NCI-H1092 (cell line): ENCODE measurements around the gene BEND3.
"Not testable (repeated sequence)": the region's sequence is repeated elsewhere in the genome, so short reads cannot be mapped to it uniquely, and the experiment has no call there.

Source experiments
- DNase-seq: peaks from one replicate; lab custom pipeline; 2025; lab: John Stamatoyannopoulos, UW

Gene BEND3

DNA sequence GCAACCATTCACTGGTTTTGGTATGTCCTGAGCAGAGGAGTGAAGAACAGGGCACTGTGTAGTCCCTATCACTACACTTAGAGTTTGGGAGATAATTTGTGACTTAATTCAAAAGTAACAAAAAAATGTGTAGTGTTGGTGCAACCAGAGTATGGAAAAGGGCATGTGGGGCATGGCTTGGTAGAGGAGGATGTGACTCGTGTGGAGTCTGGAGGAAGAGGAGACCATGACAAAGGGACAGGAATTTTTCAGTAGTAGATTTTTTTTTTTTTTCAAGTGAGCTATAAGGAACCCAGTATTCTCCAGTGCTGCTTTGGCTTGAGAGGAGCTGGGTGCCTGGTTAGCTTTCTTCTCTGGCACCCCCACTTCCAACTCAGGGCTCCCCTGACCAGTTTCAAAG, 82.2 kb downstream of the BEND3 start:
- DNase-seq: no peak

DNA sequence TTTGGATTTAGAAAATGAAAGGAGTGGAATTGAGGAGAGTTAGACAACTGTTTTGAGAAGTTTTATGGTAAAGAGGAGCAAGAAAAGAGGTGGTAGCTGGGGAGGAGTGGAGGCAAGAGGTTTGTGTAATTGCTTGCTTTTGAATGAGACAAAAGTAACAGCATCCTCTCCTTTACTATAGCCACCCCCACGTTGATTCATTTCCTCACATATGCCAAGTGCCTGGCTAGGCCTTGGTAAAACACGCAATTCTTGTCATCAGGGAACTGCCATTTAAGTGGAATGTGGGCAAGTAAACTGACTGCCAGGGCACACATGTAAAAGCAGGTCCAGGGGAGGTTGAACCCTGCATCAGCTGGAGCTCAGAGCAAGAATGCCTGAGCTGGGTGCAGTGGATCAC, 83.3 kb downstream of the BEND3 start:
- DNase-seq: no peak

DNA sequence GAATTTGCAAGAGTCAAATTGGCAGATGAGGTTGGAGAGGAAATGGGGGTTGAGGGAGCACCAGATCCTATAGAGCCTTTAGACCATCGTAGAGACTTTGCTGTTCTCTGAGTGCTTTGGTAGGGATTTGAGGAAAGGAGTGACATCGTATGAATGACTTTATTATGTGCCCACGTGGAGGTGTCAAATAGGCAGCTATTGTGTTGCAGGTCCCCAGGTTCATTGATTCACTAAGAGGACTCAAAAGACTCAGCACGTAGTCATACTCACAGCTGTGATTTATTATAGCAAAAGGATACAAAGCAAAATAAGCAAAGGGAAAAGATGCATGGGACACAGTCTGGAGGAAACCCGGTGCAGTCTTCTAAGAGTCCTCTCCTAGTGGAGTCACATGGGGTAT, 85.2 kb downstream of the BEND3 start:
- no peak for DNase-seq

DNA sequence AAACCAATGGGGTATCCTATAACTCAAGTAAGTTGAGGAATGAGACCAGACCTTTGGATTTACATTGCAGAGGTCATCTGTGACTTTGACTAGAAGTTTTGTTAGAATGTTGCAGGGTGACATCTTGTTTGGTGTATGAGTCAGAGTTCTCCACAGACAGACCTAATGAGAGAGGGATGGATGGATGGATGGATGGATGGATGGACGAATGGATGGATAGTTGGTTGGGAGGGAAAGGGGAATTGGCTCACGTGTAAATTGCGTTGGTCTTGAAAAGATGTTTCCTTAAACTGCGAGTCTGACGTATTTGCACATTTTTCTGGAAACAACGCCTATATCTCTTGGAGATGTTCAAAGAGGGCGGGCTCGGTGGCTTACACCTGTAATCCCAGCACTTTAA, 88.3 kb downstream of the BEND3 start:
- DNase-seq: no peak

DNA sequence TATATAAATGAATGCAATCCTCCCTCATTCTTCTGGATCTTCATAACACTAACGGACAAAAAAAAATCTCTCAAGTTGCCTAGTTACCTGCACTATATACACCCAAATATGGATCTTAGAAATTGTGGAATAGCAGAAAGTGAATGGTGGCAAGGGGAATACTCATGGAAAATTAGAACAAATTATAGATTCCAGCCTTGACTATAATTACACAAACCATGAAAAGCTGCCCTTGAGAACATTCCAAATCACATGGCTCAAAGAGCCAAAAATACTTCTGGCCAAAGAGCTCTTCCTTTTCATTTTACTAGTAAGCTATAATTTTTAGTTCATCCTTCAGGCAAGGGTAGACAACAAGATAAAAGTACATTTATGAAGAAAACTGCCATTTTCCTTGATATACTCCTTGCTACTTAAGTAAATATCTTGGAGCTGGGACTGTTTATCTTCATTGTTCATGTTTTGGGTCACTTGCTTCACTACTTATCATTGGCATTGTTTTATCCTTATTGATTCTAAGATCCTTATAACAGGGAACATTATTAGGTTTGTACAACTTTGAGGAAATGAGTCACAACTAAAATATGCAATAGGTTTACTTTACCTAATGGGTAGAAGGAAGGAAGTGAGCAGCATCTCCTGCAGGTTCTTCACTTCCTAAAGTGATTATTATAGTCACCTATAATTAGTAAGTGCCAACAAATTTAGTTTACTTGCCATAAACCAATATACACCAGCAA, 93.7 kb downstream of the BEND3 start:
- DNase-seq: no peak

DNA sequence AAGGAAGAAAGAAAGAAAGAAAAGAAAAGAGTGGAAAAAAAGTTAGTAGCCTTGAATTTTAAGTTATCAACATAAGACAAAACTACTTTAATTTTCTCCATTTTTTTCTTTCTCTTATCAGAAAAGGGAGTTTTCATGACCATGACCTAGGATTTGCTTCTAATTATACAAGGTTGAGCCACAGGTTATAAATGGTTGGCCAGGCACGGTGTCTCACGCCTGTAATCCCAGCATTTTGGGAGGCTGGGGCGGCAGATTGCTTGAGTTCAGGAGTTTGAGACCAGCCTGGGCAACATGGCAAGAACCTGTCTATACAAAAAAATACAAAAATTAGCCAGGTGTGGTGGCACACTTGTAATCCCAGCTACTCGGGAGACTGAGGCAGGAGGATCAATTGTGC, 95.1 kb downstream of the BEND3 start:
- DNase-seq: no peak

DNA sequence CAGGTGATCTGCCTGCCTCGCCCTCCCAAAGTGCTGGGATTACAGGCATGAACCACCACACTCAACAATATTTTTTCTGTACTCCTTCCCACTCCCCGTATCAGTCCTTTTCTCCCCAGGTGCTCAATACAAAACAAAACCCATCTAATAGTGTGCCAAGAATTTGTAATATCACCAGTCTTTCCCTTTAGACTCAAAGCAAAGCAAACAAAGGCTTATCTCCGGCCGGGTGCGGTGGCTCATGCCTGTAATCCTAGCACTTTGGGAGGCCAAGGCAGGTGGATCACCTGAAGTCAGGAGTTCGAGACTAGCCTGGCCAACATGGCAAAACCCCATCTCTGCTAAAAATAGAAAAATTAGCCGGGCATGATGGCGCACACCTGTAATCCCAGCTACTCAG, 95.7 kb downstream of the BEND3 start:
- not testable (repeated sequence) for DNase-seq

DNA sequence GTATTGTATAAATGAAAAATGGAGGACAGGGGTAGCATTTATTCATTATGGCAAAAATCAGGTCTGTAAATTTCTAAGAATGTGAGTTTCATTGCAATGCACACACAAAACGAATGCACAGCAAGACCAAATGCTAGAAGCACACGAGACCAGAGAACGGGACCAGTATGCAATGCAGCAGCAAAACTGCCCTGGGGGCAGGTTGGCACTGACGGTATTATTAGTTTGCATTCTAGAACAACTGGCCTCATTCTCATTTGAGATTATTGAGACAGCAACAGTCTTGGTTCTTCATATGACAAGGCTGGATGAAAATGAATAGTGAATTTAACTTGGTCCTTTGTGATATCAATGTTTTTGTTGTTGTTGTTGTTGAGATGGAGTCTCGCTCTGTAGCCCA, 96.3 kb downstream of the BEND3 start:
- DNase-seq: no peak
